HEK293 (cell line): ENCODE measurements around the gene GPRASP2.

Experiments used
- KLF16 ChIP-seq: fragments of 450-650 bp; formaldehyde crosslinking; IDR thresholded peaks from 2 replicates; pipeline ENCODE4 v1.5.1; 2017; ENCODE audit warnings: missing biosample characterization, missing genetic modification characterization
- MZF1 ChIP-seq: fragments of 450-650 bp; formaldehyde crosslinking; IDR thresholded peaks from 2 replicates; pipeline ENCODE4 v1.5.1; 2017; ENCODE audit warnings: missing biosample characterization, missing genetic modification characterization, borderline replicate concordance
- REST ChIP-seq: fragments of 450-650 bp; formaldehyde crosslinking; IDR thresholded peaks from 2 replicates; pipeline ENCODE4 v1.5.1; 2016; ENCODE audit warnings: missing biosample characterization, missing genetic modification characterization
- ZEB2 ChIP-seq: fragments of 450-650 bp; formaldehyde crosslinking; IDR thresholded peaks from 2 replicates; pipeline ENCODE4 v1.5.1; 2016; ENCODE audit warnings: missing biosample characterization, missing genetic modification characterization
- ZNF121 ChIP-seq: fragments of 450-650 bp; formaldehyde crosslinking; IDR thresholded peaks from 2 replicates; pipeline ENCODE4 v1.5.1; 2016; ENCODE audit warnings: missing biosample characterization, missing genetic modification characterization
- ZNF184 ChIP-seq: fragments of 450-650 bp; IDR thresholded peaks from 2 replicates; pipeline ENCODE4 v1.5.1; 2018; ENCODE audit warnings: missing biosample characterization, mild to moderate bottlenecking, missing genetic modification characterization
- ZNF2 ChIP-seq: fragments of 450-650 bp; formaldehyde crosslinking; IDR thresholded peaks from 2 replicates; pipeline ENCODE4 v1.5.1; 2016; ENCODE audit warnings: missing biosample characterization, missing genetic modification characterization
- ZNF488 ChIP-seq: fragments of 450-650 bp; formaldehyde crosslinking; IDR thresholded peaks from 2 replicates; pipeline ENCODE4 v1.5.1; 2016; ENCODE audit warnings: missing biosample characterization, missing genetic modification characterization
- ZNF585B ChIP-seq: fragments of 450-650 bp; formaldehyde crosslinking; IDR thresholded peaks from 2 replicates; pipeline ENCODE4 v1.5.1; 2016; ENCODE audit warnings: missing biosample characterization, missing genetic modification characterization
- ZSCAN30 ChIP-seq: fragments of 450-650 bp; IDR thresholded peaks from 2 replicates; pipeline ENCODE4 v1.5.1; 2018; ENCODE audit warnings: missing biosample characterization, mild to moderate bottlenecking, missing genetic modification characterization, moderate library complexity
- TF ChIP-seq, protein P1 (sequence below): fragments of 450-650 bp; formaldehyde crosslinking; IDR thresholded peaks from 2 replicates; pipeline ENCODE4 v1.5.1; 2016; ENCODE audit warnings: missing biosample characterization, missing genetic modification characterization
- TF ChIP-seq, protein P2 (sequence below): fragments of 450-650 bp; formaldehyde crosslinking; conservative IDR thresholded peaks from 2 replicates; pipeline ENCODE4 v1.5.1; 2016; ENCODE audit warnings: low read depth, missing biosample characterization, missing genetic modification characterization
- TF ChIP-seq, protein P3 (sequence below): fragments of 450-650 bp; formaldehyde crosslinking; IDR thresholded peaks from 2 replicates; pipeline ENCODE4 v1.5.1; 2016; ENCODE audit warnings: missing biosample characterization, missing genetic modification characterization, borderline replicate concordance

DNA sequence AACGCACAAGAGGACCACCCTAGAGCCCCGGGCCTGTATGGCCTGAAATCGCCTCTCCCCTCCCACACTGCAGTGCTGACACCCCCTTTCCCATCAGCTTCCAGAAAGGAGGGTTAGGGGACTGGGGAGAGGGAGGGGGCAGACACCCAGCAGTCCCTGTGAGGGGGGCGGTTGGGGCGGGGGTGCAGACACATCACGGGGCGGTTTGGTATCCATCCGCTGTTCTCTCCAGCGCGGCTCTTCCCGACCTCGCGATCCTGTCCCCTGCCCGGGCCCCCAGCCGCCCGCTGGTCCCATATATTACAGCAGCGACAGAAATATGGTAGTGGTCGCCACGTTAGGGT, 404 bp upstream of the GPRASP2 start:
- TF ChIP-seq, protein P1, sequence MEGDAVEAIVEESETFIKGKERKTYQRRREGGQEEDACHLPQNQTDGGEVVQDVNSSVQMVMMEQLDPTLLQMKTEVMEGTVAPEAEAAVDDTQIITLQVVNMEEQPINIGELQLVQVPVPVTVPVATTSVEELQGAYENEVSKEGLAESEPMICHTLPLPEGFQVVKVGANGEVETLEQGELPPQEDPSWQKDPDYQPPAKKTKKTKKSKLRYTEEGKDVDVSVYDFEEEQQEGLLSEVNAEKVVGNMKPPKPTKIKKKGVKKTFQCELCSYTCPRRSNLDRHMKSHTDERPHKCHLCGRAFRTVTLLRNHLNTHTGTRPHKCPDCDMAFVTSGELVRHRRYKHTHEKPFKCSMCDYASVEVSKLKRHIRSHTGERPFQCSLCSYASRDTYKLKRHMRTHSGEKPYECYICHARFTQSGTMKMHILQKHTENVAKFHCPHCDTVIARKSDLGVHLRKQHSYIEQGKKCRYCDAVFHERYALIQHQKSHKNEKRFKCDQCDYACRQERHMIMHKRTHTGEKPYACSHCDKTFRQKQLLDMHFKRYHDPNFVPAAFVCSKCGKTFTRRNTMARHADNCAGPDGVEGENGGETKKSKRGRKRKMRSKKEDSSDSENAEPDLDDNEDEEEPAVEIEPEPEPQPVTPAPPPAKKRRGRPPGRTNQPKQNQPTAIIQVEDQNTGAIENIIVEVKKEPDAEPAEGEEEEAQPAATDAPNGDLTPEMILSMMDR, result no peak
- TF ChIP-seq ZSCAN30 (no peak), MZF1 (tag by site-specific recombination) (no peak), REST (tag by site-specific recombination) (no peak), ZNF488 (tag by site-specific recombination) (no peak), ZNF184 (tag by site-specific recombination) (no peak), KLF16 (no peak), ZNF585B (tag by site-specific recombination) (no peak), ZNF121 (tag by site-specific recombination) (no peak), ZEB2 (tag by site-specific recombination) (no peak), ZNF2 (tag by site-specific recombination) (no peak)
- TF ChIP-seq, protein P2, sequence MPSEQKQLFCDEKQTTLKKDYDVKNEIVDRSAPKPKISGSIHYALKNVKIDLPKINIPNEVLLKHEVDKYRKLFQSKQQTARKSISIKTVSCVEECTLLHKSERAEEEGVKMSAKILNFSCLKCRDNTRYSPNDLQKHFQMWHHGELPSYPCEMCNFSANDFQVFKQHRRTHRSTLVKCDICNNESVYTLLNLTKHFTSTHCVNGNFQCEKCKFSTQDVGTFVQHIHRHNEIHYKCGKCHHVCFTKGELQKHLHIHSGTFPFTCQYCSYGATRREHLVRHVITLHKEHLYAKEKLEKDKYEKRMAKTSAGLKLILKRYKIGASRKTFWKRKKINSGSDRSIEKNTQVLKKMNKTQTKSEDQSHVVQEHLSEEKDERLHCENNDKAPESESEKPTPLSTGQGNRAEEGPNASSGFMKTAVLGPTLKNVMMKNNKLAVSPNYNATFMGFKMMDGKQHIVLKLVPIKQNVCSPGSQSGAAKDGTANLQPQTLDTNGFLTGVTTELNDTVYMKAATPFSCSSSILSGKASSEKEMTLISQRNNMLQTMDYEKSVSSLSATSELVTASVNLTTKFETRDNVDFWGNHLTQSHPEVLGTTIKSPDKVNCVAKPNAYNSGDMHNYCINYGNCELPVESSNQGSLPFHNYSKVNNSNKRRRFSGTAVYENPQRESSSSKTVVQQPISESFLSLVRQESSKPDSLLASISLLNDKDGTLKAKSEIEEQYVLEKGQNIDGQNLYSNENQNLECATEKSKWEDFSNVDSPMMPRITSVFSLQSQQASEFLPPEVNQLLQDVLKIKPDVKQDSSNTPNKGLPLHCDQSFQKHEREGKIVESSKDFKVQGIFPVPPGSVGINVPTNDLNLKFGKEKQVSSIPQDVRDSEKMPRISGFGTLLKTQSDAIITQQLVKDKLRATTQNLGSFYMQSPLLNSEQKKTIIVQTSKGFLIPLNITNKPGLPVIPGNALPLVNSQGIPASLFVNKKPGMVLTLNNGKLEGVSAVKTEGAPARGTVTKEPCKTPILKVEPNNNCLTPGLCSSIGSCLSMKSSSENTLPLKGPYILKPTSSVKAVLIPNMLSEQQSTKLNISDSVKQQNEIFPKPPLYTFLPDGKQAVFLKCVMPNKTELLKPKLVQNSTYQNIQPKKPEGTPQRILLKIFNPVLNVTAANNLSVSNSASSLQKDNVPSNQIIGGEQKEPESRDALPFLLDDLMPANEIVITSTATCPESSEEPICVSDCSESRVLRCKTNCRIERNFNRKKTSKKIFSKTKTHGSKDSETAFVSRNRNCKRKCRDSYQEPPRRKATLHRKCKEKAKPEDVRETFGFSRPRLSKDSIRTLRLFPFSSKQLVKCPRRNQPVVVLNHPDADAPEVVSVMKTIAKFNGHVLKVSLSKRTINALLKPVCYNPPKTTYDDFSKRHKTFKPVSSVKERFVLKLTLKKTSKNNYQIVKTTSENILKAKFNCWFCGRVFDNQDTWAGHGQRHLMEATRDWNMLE (tag by site-specific recombination), result no peak
- TF ChIP-seq, protein P3, sequence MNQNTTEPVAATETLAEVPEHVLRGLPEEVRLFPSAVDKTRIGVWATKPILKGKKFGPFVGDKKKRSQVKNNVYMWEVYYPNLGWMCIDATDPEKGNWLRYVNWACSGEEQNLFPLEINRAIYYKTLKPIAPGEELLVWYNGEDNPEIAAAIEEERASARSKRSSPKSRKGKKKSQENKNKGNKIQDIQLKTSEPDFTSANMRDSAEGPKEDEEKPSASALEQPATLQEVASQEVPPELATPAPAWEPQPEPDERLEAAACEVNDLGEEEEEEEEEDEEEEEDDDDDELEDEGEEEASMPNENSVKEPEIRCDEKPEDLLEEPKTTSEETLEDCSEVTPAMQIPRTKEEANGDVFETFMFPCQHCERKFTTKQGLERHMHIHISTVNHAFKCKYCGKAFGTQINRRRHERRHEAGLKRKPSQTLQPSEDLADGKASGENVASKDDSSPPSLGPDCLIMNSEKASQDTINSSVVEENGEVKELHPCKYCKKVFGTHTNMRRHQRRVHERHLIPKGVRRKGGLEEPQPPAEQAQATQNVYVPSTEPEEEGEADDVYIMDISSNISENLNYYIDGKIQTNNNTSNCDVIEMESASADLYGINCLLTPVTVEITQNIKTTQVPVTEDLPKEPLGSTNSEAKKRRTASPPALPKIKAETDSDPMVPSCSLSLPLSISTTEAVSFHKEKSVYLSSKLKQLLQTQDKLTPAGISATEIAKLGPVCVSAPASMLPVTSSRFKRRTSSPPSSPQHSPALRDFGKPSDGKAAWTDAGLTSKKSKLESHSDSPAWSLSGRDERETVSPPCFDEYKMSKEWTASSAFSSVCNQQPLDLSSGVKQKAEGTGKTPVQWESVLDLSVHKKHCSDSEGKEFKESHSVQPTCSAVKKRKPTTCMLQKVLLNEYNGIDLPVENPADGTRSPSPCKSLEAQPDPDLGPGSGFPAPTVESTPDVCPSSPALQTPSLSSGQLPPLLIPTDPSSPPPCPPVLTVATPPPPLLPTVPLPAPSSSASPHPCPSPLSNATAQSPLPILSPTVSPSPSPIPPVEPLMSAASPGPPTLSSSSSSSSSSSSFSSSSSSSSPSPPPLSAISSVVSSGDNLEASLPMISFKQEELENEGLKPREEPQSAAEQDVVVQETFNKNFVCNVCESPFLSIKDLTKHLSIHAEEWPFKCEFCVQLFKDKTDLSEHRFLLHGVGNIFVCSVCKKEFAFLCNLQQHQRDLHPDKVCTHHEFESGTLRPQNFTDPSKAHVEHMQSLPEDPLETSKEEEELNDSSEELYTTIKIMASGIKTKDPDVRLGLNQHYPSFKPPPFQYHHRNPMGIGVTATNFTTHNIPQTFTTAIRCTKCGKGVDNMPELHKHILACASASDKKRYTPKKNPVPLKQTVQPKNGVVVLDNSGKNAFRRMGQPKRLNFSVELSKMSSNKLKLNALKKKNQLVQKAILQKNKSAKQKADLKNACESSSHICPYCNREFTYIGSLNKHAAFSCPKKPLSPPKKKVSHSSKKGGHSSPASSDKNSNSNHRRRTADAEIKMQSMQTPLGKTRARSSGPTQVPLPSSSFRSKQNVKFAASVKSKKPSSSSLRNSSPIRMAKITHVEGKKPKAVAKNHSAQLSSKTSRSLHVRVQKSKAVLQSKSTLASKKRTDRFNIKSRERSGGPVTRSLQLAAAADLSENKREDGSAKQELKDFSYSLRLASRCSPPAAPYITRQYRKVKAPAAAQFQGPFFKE (tag by site-specific recombination), result no peak
